ENCODE data around the gene DAP.

DNA sequence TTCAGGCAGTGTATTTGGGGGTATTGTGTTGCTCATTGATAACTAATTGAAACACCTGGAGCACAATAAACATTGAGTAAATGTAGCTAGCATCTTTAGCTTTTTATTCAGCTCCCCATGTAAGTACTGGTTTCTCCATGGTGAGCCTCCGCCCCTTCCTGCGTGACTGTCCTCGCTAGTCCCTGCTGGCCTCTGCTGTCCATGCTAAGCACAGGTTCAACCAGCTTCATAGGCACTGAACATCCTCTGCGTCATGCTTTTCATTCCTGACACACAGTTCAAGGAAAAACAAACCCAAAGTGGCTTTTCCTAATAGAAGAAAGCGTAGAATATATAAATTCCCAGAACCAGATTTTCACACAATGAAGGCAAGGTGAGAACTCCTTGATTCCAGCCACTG, 27.3 kb upstream of the DAP start:
- TF ChIP-seq, protein P1, sequence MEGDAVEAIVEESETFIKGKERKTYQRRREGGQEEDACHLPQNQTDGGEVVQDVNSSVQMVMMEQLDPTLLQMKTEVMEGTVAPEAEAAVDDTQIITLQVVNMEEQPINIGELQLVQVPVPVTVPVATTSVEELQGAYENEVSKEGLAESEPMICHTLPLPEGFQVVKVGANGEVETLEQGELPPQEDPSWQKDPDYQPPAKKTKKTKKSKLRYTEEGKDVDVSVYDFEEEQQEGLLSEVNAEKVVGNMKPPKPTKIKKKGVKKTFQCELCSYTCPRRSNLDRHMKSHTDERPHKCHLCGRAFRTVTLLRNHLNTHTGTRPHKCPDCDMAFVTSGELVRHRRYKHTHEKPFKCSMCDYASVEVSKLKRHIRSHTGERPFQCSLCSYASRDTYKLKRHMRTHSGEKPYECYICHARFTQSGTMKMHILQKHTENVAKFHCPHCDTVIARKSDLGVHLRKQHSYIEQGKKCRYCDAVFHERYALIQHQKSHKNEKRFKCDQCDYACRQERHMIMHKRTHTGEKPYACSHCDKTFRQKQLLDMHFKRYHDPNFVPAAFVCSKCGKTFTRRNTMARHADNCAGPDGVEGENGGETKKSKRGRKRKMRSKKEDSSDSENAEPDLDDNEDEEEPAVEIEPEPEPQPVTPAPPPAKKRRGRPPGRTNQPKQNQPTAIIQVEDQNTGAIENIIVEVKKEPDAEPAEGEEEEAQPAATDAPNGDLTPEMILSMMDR (conservative IDR thresholded peaks at IDR 0.05; ENCODE audit: low read depth in 2 of 2) = no peak
- no peak for TF ChIP-seq JUNB (IDR thresholded peaks at IDR 0.05; ENCODE audit: unreplicated experiment)
